Activated CD8-positive, alpha-beta memory T cell treated with anti-CD3 and anti-CD28 coated beads, Interleukin-2, amount 10 ng/mL, durations not matched to agents 7 days and 5 days (primary cell): ENCODE results near the gene CHCHD6. TPM values are rescaled to one million over a fixed set of nuclear protein-coding genes. Genes with fewer than 3 reads are reported as not detected.

ENCODE experiments used
- ATAC-seq: fragments of 150-1000 bp; cut with Tn5 transposase; one replicate; pipeline ENCODE4 v1.10.0; 2021; ENCODE audit warnings: moderate library complexity
- CTCF ChIA-PET: fragments of 350-600 bp; sonication (Branson Sonifier 250); formaldehyde crosslinking; loops from one replicate; lab custom pipeline; 2021; ENCODE audit warnings: antibody characterized with exemption; lab: Charles Lee
- DNase-seq: peaks from one replicate; pipeline ENCODE4 v3.0.0-alpha.2; 2020
- H3K27ac Mint-ChIP-seq: one replicate; pipeline ENCODE4 v1.8.0; 2021; ENCODE audit warnings: mild to moderate bottlenecking, mixed read lengths
- H3K27me3 Mint-ChIP-seq: one replicate; pipeline ENCODE4 v1.8.0; 2021; ENCODE audit warnings: mixed read lengths
- H3K36me3 Mint-ChIP-seq: one replicate; pipeline ENCODE4 v1.8.0; 2021; ENCODE audit warnings: mild to moderate bottlenecking, mixed read lengths
- H3K4me1 Mint-ChIP-seq: one replicate; pipeline ENCODE4 v1.8.0; 2021; ENCODE audit warnings: mixed read lengths
- H3K4me3 Mint-ChIP-seq: one replicate; pipeline ENCODE4 v1.8.0; 2021; ENCODE audit warnings: mild to moderate bottlenecking, moderate library complexity, mixed read lengths
- H3K9me3 Mint-ChIP-seq: one replicate; pipeline ENCODE4 v1.8.0; 2022; ENCODE audit warnings: low read depth, mixed read lengths
- total RNA-seq, 2 experiments: library from RNA; stranded (reverse); gene quantifications; one replicate each; pipeline ENCODE4 v1.2.3, GENCODE V29; 2021

The CHCHD6 gene
- total RNA-seq, 2 experiments from 2014 or later, result 7.7 to 9.0 TPM

DNA sequence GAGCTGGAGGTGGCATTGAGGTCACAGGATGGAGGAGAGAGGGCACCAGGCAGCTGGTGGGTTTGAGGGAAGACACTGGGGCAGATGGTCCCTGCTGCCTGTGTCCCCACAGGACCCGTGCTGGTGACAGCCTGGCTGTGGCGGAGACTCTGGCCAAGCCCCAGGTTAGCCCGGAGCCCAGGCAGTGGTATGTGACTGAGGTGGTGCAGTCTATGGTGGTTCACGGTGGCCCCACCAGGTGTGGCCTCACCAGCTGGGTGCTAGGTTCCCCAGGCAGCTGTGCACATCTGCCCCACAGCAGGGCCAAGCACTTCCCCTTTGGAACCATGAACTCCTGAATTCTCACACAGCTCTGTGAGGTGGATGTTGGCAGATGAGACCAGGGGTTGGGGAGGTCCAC lies 294.3 kb downstream of the CHCHD6 start:
- Mint-ChIP-seq H3K36me3 (no peaks in the 10 kb centered on the region), H3K4me3 (no peak overlapping the region), H3K9me3 (no peaks in the 10 kb centered on the region), H3K27me3 (no peaks in the 10 kb centered on the region), H3K27ac (no peak overlapping the region), H3K4me1 (no peaks in the 10 kb centered on the region)
- CTCF ChIA-PET, result no interaction called here
- DNase-seq (no peak), ATAC-seq (no peak)

DNA sequence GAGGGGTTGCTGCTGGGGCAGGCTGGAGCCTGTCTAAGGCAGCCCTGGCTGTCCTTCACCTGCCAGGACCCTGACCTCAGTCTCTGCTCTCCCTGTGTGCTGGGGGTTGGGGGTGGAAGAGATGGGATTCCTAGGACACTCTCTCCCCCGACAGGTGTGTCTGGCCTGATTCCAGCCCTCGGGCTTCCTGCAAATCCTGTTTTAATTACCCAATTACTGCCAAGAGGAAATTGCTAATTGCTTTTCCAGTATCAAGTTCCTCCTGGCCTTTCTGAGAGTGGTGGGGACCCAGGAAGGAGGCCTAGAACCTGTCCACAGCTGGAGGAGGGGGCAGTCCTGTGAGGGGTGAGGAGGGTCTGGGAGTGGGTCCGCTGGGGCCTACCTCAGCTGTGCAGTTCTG lies 294.7 kb downstream of the CHCHD6 start:
- Mint-ChIP-seq H3K27me3 (no peaks in the 10 kb centered on the region), H3K36me3 (no peaks in the 10 kb centered on the region), H3K4me1 (no peaks in the 10 kb centered on the region), H3K4me3 (no peak overlapping the region), H3K9me3 (no peaks in the 10 kb centered on the region), H3K27ac (no peak overlapping the region)
- DNase-seq, result no peak
- no peak for ATAC-seq
- CTCF ChIA-PET, result no interaction called here

DNA sequence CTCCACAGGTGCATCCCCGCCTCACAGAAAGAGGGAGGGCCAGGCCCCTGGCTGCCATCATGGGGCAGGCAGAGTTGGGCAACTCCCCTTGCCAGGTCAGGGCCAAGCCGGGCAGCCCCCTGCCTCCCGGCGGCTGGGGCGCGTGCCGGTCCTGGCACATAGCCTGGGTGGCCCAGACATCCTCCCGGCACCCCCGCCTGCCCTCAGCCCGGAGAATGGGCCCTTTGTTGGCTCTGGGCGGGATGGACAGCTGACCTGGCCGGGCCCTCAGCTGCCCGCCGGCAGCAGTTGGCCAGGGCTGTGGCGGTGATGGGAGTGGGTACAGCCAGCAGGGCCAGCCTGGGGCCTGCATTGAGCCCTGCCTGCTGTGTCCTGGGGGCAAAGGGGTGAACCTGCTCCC lies 295.3 kb downstream of the CHCHD6 start:
- H3K27me3 Mint-ChIP-seq, result no peaks in the 10 kb centered on the region
- H3K4me3 Mint-ChIP-seq, result no peak overlapping the region
- no peaks in the 10 kb centered on the region for H3K9me3 Mint-ChIP-seq
- ATAC-seq, result no peak
- no peak for DNase-seq
- no peaks in the 10 kb centered on the region for H3K4me1 Mint-ChIP-seq
- CTCF ChIA-PET, result no interaction called here
- no peaks in the 10 kb centered on the region for H3K36me3 Mint-ChIP-seq
- no peak overlapping the region for H3K27ac Mint-ChIP-seq

DNA sequence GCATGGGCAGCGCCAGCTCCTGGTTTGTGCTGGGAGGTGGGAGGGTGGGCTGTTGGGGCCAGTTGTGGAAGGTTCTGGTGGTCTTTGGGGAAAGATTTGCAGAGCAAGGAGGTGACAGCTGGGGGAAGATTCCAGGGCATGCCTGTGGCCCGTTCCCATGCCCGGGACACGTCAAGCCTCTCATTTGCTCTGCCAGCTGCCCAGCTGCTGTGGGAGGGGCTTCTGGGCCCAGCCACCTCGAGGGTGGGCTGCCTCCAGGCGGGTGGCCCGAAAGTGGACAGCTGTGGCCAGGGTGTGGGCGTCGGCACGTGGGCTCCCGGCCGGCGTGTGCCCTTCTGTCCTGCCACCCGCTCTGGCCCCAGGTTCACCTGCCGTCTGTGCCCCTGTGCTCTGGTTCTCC lies 296.1 kb downstream of the CHCHD6 start:
- H3K4me3 Mint-ChIP-seq, result no peak overlapping the region
- DNase-seq (no peak), ATAC-seq (no peak)
- no peak overlapping the region for H3K27ac Mint-ChIP-seq
- CTCF ChIA-PET, result no interaction called here
- H3K9me3 Mint-ChIP-seq, result no peaks in the 10 kb centered on the region
- no peaks in the 10 kb centered on the region for H3K27me3 Mint-ChIP-seq
- no peaks in the 10 kb centered on the region for H3K4me1 Mint-ChIP-seq
- no peaks in the 10 kb centered on the region for H3K36me3 Mint-ChIP-seq

DNA sequence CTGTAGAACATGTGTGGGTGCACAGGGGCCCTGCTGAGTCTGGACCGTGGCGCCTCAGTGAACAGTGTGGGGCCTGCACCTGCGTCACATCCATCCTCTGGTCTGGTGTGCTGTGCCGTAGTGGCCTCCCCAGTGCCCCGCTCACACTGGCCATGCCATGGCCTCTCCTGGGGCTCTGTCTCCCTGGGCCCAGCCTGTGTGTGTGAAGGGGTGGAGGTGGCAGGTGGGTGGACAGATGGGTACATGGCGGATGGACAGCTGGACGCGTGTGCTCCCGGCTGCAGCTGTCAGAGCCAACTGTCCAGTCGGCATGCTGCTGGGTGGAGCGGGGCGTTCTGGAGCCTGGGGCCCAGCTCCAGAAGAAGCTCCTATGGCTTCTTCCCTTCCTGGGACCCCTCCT lies 296.7 kb downstream of the CHCHD6 start:
- no peaks in the 10 kb centered on the region for H3K36me3 Mint-ChIP-seq
- no peak overlapping the region for H3K27ac Mint-ChIP-seq
- CTCF ChIA-PET, result no interaction called here
- no peaks in the 10 kb centered on the region for H3K4me1 Mint-ChIP-seq
- no peak overlapping the region for H3K4me3 Mint-ChIP-seq
- H3K27me3 Mint-ChIP-seq, result no peaks in the 10 kb centered on the region
- ATAC-seq (no peak), DNase-seq (no peak)
- H3K9me3 Mint-ChIP-seq, result no peaks in the 10 kb centered on the region

DNA sequence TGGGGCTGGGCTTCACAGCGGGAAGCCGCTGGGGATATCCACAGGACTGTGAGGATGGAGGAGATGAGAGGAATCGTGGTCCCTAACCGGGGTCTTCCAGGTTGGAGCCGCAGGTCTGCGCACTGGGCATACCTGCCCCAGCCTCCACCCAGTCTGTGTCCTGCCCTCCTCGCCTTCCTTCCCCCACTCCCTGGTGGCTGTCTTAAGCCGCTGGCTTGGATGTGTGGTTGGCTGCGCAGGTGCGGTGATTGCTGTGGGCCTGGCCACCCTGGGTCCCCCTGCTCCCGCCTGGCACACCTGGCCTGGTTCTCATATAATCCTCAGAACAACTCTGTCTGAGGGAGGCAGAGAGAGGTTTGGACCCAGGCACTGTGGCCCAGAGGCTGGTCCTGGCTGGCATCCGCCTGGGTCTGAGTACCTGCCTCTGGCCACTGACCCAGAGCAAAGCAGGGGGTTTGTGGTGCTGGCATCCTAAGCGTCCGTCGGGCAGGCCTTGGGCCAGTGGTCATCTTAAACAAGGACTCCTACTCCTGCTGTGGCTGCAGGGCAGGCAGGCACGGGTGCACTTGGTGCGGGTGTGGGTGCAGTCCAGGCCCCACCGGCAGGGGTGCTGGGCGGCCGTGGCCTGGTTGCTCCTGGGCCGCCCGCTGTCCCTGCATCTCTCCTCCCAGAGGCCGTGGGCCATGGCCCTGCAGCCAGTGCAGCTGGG lies 297.6 kb downstream of the CHCHD6 start:
- no peaks in the 10 kb centered on the region for H3K4me1 Mint-ChIP-seq
- H3K27me3 Mint-ChIP-seq, result no peaks in the 10 kb centered on the region
- no peak overlapping the region for H3K27ac Mint-ChIP-seq
- no peak overlapping the region for H3K4me3 Mint-ChIP-seq
- ATAC-seq (peak; percentile 7), DNase-seq (no peak)
- CTCF ChIA-PET, result interaction anchor here (0.9 kb wide), 1 partner anchor 483 kb away, joined by 4 read pairs; no protein-coding TSS in a partner anchor
- H3K36me3 Mint-ChIP-seq, result no peaks in the 10 kb centered on the region
- no peaks in the 10 kb centered on the region for H3K9me3 Mint-ChIP-seq

DNA sequence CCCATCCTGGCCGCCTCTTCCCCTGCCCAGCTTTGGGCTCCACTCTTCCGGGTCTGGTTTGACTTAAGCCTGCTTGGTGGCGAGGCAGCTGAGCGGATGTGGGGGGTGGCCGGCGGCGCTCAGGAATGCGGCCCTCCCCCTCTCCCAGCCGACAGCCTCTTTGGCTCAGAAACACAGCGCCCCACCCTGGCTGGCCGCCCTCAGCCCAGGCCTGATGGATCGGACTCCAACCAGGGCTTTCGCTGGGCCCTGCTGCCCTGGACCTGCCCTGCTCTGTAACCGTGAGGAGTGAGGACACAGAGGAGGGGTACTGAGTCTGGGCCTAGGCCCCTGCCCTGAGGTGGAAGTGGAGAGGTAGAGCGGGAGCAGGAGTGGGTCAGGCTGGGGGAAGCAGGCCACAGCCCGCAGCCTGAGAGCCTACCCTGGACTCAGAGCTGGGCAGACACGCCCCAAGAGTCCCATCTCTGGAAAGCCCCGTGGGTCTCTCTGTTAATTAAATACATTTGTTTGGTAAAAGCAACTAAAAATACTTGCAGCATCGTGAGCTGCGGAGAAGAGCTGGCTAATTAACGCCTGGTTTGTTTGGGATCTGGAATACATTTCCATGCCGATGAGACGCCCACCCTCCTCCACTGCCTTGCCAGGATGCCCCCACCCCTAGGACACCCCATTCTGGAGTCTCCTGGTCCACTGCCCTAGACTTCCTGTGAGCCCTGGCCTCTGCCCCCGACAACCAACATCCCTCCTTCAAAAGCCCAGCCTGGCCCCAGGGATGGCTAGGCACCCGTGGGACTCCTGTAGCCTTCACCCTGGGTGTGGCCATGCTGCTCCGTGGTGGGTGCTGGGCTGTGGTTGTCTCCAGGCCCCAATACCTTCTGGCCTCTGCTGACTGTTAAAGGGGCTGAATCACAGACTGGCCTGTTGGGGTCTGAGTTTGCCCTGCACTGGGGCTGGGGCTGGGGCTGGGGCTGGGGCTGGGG lies 298.4 kb downstream of the CHCHD6 start:
- no peaks in the 10 kb centered on the region for H3K27me3 Mint-ChIP-seq
- DNase-seq, result no peak
- ATAC-seq, result peak; percentile 41
- H3K9me3 Mint-ChIP-seq, result no peaks in the 10 kb centered on the region
- no peak overlapping the region for H3K4me3 Mint-ChIP-seq
- H3K36me3 Mint-ChIP-seq, result no peaks in the 10 kb centered on the region
- H3K27ac Mint-ChIP-seq, result no peak overlapping the region
- CTCF ChIA-PET, result interaction anchor here (0.9 kb wide), 1 partner anchor 482 kb away, joined by 4 read pairs; no protein-coding TSS in a partner anchor
- no peaks in the 10 kb centered on the region for H3K4me1 Mint-ChIP-seq

DNA sequence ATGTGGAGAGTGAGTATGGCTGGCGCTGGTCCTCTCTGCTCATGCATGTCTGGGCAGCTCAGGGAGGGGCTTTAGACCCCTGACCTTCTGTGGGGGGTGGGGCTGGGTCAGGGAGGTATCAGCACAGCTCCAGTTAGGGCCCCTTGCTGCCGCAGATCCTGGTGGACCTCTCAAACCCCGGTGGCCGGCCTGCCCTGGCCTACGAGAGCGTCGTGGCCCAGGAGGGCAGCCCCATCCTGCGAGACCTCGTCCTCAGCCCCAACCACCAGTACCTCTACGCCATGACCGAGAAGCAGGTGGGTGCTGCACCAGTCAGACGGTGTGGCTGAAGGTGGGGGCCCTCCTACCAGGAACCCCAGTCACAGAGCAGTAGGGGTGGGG lies 299.1 kb downstream of the CHCHD6 start:
- H3K4me3 Mint-ChIP-seq, result no peak overlapping the region
- ATAC-seq (no peak), DNase-seq (no peak)
- CTCF ChIA-PET, result no interaction called here
- no peak overlapping the region for H3K27ac Mint-ChIP-seq
- H3K36me3 Mint-ChIP-seq, result no peaks in the 10 kb centered on the region
- H3K9me3 Mint-ChIP-seq, result no peaks in the 10 kb centered on the region
- no peaks in the 10 kb centered on the region for H3K27me3 Mint-ChIP-seq
- H3K4me1 Mint-ChIP-seq, result no peaks in the 10 kb centered on the region

DNA sequence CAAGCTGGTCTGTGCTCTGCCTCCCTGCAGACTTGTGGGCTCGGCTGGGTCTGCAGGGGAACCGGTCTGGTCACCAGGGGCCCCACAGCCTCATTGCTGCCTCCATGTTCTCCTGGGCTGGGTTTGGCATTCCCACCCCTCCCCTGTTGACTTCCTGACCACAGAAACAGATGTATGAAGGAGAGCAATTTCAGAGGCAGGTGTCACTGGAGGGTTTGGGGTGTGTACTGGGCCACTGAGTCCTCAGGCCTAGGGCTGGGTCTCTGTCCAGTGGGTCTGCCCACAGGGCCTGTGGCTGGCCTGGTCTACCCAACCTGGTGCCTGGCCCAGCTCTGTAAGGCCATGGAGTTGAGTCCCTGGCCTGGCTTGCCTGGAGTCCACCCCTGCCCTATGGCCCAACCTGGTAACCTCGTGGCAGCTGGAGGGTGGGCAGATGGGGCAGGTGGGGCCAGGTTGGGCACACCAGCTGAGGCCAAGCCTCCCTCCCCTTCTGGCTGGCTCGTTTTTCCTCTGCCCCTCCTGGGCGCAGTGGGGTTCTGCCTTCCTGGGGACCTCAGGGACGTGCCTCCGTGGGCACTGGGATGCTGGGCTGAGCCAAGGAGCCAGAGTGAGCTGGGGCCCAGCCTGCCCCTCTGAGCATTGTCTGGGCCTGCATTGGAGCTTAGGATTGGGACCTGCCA lies 299.7 kb downstream of the CHCHD6 start:
- DNase-seq (no peak), ATAC-seq (no peak)
- Mint-ChIP-seq H3K36me3 (no peaks in the 10 kb centered on the region), H3K4me3 (no peak overlapping the region), H3K9me3 (no peaks in the 10 kb centered on the region), H3K4me1 (no peaks in the 10 kb centered on the region), H3K27me3 (no peaks in the 10 kb centered on the region), H3K27ac (no peak overlapping the region)
- CTCF ChIA-PET, result no interaction called here

DNA sequence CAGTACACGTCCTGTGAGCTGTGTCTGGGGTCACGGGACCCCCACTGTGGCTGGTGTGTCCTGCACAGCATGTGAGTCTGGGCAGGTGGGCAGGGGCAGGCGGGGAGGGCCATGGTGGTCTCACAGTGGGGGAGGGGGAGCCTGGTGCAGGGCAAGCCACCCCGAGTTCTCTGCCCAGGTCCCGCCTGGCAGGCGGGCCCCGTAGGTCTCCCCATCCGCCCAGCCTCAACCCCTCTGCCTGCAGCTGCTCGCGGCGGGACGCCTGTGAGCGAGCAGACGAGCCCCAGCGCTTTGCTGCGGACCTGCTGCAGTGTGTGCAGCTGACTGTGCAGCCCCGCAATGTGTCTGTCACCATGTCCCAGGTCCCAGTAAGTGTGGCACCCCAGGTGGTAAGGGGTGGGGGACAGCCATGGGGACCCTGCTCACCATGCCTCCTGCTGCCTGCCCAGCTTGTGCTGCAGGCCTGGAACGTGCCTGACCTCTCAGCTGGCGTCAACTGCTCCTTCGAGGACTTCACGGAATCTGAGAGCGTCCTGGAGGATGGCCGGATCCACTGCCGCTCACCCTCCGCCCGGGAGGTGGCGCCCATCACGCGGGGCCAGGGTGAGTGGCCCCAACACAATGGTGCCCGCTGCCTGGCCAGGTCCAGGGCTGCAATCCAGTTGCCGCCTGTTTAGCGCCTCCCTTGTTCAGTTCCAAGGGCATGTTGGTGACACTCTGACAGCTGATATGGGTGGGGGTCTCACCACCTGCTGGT lies 300.8 kb downstream of the CHCHD6 start:
- no peaks in the 10 kb centered on the region for H3K9me3 Mint-ChIP-seq

DNA sequence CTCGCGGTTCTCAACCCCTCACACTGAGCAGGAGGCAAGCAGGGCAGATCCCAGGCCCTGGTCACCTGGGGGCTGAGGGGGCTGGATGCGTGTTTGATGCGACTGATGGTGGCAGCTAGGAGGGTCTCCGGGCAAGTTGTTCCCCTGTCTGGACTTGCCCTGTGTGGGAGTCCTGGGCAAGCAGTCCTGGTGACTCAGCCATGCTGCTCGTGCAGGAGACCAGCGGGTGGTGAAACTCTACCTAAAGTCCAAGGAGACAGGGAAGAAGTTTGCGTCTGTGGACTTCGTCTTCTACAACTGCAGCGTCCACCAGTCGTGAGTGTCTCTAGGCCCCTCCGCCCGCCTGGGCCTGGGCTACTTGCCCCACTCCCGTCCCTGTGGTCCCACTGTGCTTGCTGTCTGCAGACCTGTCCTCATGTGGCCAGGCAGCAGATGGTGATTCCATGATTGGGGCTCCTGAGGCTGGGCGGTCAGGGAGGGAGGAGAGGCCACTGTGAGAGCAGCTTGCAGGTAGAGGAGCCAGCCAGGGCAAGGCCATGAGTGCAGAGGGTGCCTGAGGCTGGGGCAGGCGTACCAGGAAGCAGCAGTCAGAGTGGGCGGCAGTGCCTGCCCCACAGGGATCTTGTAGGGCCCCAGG lies 301.9 kb downstream of the CHCHD6 start:
- CTCF ChIA-PET, result no interaction called here
- no peaks in the 10 kb centered on the region for H3K27me3 Mint-ChIP-seq
- H3K9me3 Mint-ChIP-seq, result no peaks in the 10 kb centered on the region
- no peak for DNase-seq
- no peaks in the 10 kb centered on the region for H3K4me1 Mint-ChIP-seq
- no peak for ATAC-seq
- H3K36me3 Mint-ChIP-seq, result no peaks in the 10 kb centered on the region
- no peak overlapping the region for H3K27ac Mint-ChIP-seq
- H3K4me3 Mint-ChIP-seq, result no peak overlapping the region

More for the DNA sequence above, 300.8 kb downstream of the CHCHD6 start:
- Mint-ChIP-seq H3K4me1 (no peaks in the 10 kb centered on the region), H3K36me3 (no peaks in the 10 kb centered on the region), H3K27me3 (no peaks in the 10 kb centered on the region), H3K4me3 (no peak overlapping the region), H3K27ac (no peak overlapping the region)
- ATAC-seq (no peak), DNase-seq (no peak)
- CTCF ChIA-PET, result no interaction called here

DNA sequence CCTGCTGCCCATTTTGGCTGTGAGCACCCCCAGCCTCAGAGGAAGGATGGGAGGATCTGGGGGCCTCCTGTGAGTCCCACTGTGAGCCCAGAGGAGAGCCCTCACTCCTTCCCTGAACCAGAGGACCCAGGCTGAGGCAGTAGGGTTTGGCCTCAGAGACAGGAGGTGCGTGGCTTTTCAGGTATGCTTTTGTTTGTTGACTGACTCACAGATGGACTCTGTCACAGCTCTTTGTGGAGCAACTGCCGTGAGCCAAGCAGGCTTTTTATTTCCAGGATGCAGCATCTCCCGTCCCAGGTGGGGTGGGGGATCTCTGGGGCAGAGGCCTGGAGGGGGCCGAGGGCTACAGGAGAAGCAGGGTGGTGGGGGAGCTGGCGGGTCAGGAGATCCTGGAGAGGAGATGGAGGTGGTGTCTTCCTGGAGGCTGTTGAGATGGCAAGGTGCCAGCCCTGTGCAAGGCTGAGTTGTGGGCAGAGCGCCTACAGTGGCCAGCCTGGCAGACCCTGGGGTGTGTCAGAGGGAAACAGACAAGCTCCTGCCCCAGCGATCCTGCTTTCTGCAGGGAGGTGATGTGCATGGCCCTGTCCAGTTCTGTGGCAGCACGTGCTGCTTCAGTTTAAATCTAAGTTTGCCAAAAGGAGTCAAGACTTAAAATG lies 302.9 kb downstream of the CHCHD6 start:
- H3K9me3 Mint-ChIP-seq, result no peaks in the 10 kb centered on the region
- no peaks in the 10 kb centered on the region for H3K36me3 Mint-ChIP-seq
- no peak for DNase-seq
- no peaks in the 10 kb centered on the region for H3K27me3 Mint-ChIP-seq
- ATAC-seq, result no peak
- CTCF ChIA-PET, result no interaction called here
- H3K27ac Mint-ChIP-seq, result no peak overlapping the region
- no peaks in the 10 kb centered on the region for H3K4me1 Mint-ChIP-seq
- no peak overlapping the region for H3K4me3 Mint-ChIP-seq
